SK-N-SH (cell line): ENCODE data around the gene ARHGAP26. TPM values are rescaled to one million over a fixed set of nuclear protein-coding genes. Genes with fewer than 3 reads are reported as not detected.

Source experiments
- CTCF ChIA-PET: fragments of 300-600, 350-600 bp; formaldehyde crosslinking; extraction: SDS; loops from one replicate; lab custom pipeline; 2021; lab: Yijun Ruan, JAX
- POLR2A ChIA-PET: fragments of 350-600 bp; sonication (Branson Sonifier 250); formaldehyde crosslinking; extraction: SDS; loops from one replicate; lab custom pipeline; 2020; ENCODE audit warnings: antibody characterized with exemption, inconsistent platforms; lab: Yijun Ruan, JAX
- DNase-seq: peaks from one replicate; pipeline ENCODE4 v3.0.0; 2012
- H2AFZ ChIP-seq: fragments of 200-600 bp; sonication (generic); 2 replicates; pipeline ENCODE4 v1.8.1; 2016; ENCODE audit warnings: antibody characterized with exemption, mild to moderate bottlenecking, low read depth
- H3F3A ChIP-seq: fragments of 200-600 bp; sonication (generic); replicated peaks from 2 replicates; pipeline ENCODE3; 2016; ENCODE audit warnings: antibody characterized with exemption, mild to moderate bottlenecking; ENCODE audit not compliant: insufficient read depth
- H3K27ac ChIP-seq, 2 experiments: fragments of 200-500 bp in 1 of 2; fragments of 200-600 bp in 1 of 2; sonication (Bioruptor generic) in 1 of 2; sonication (generic), shearing (Covaris generic) in 1 of 2; 2 replicates each; pipeline versions ENCODE4 v1.5.1 to v1.6.1; 2014 to 2016; ENCODE audit warnings: low read depth in 2 of 2, inconsistent platforms in 1 of 2, low read length in 1 of 2, mild to moderate bottlenecking in 1 of 2, mixed read lengths in 1 of 2
- H3K27me3 ChIP-seq: fragments of 200-600 bp; sonication (generic), shearing (Covaris generic); 2 replicates; pipeline ENCODE4 v1.6.1; 2016; ENCODE audit warnings: mixed run types; ENCODE audit not compliant: insufficient read depth
- H3K36me3 ChIP-seq, 2 experiments: fragments of 200-500 bp in 1 of 2; fragments of 200-600 bp in 1 of 2; sonication (Bioruptor generic) in 1 of 2; sonication (generic) in 1 of 2; replicated peaks in 1 of 2; 2 replicates each; pipeline versions ENCODE3 to v1.5.1; 2014 to 2016; ENCODE audit warnings: low read length in 1 of 2, mild to moderate bottlenecking in 1 of 2; ENCODE audit not compliant: insufficient read depth in 2 of 2, control insufficient read depth in 1 of 2
- H3K4me1 ChIP-seq, 2 experiments: fragments of 200-500 bp in 1 of 2; fragments of 200-600 bp in 1 of 2; sonication (Bioruptor generic) in 1 of 2; sonication (generic), shearing (Covaris generic) in 1 of 2; 2 replicates each; pipeline versions ENCODE4 v1.5.1 to v1.6.1; 2014 to 2016; ENCODE audit warnings: low read depth in 1 of 2, low read length in 1 of 2, mixed run types in 1 of 2; ENCODE audit not compliant: insufficient read depth in 2 of 2, control insufficient read depth in 1 of 2
- H3K4me2 ChIP-seq: fragments of 200-600 bp; sonication (generic), shearing (Covaris generic); 2 replicates; pipeline ENCODE4 v1.6.1; 2017; ENCODE audit warnings: mixed run types
- H3K4me3 ChIP-seq, 2 experiments: fragments of 200-500 bp in 1 of 2; fragments of 200-600 bp in 1 of 2; sonication (Bioruptor generic) in 1 of 2; sonication (generic), shearing (Covaris generic) in 1 of 2; 2 replicates each; pipeline versions ENCODE4 v1.5.1 to v1.8.1; 2014 to 2016; ENCODE audit warnings: low read depth in 2 of 2, inconsistent platforms in 1 of 2, low read length in 1 of 2, mild to moderate bottlenecking in 1 of 2, mixed read lengths in 1 of 2, moderate library complexity in 1 of 2
- H3K79me2 ChIP-seq: fragments of 200-600 bp; sonication (generic); 2 replicates; pipeline ENCODE4 v1.8.1; 2017; ENCODE audit warnings: mild to moderate bottlenecking; ENCODE audit not compliant: insufficient read depth
- H3K9ac ChIP-seq: fragments of 200-600 bp; sonication (generic); 2 replicates; pipeline ENCODE4 v1.6.1; 2017; ENCODE audit warnings: mixed run types
- H3K9me2 ChIP-seq: fragments of 200-600 bp; sonication (generic); 2 replicates; pipeline ENCODE4 v1.6.1; 2017; ENCODE audit warnings: mixed run types
- H3K9me3 ChIP-seq: fragments of 200-600 bp; sonication (generic); 2 replicates; pipeline ENCODE4 v1.6.1; 2017; ENCODE audit warnings: mixed run types, mild to moderate bottlenecking, moderate library complexity
- H4K20me1 ChIP-seq: fragments of 200-600 bp; sonication (generic); 2 replicates; pipeline ENCODE4 v1.6.1; 2017; ENCODE audit warnings: mild to moderate bottlenecking, mixed run types; ENCODE audit not compliant: insufficient read depth
- CHD2 ChIP-seq: fragments of 150-350 bp; IDR thresholded peaks from 2 replicates; pipeline ENCODE4 v1.6.1; 2018; ENCODE audit warnings: low read length; ENCODE audit not compliant: partially characterized antibody
- EP300 ChIP-seq, 2 experiments: IDR thresholded peaks; 2 replicates each; pipeline versions ENCODE4 v1.4.0 to v1.6.1; 2012; ENCODE audit warnings: borderline replicate concordance in 1 of 2, low read depth in 1 of 2, low read length in 1 of 2
- JUND ChIP-seq: IDR thresholded peaks from 2 replicates; pipeline ENCODE4 v1.4.0; 2012
- SMC3 ChIP-seq: IDR thresholded peaks from 2 replicates; pipeline ENCODE4 v1.6.1; 2012; ENCODE audit warnings: low read depth, low read length, improper control_type of control experiment
- TAF1 ChIP-seq: IDR thresholded peaks from 2 replicates; pipeline ENCODE4 v1.6.1; 2012; ENCODE audit warnings: low read depth, mild to moderate bottlenecking, low read length, moderate library complexity, borderline replicate concordance
- WGBS: methylation state at CpG from one replicate; pipeline ENCODE4 v1.1.6; 2017; ENCODE audit warnings: low lambda C conversion rate; 5-methylcytosine and 5-hydroxymethylcytosine counted together
- polyA plus RNA-seq, 3 experiments: library from polyadenylated mRNA; depleted of rRNA; stranded (reverse); fragments of >200 nt; gene quantifications; 2 replicates each; pipeline ENCODE4 v1.2.3, GENCODE V29; 2012
- TF ChIP-seq, protein P1 (sequence below): IDR thresholded peaks from 2 replicates; pipeline ENCODE4 v1.4.0; 2012; ENCODE audit warnings: low read depth, borderline replicate concordance
- TF ChIP-seq, protein P2 (sequence below): IDR thresholded peaks from 2 replicates; pipeline ENCODE4 v1.4.0; 2012; ENCODE audit warnings: low read depth, borderline replicate concordance
- TF ChIP-seq, protein P3 (sequence below): fragments of 150-350 bp; IDR thresholded peaks from 2 replicates; pipeline ENCODE4 v1.6.1; 2016; ENCODE audit warnings: mild to moderate bottlenecking, low read depth, low read length

Gene ARHGAP26
- polyA plus RNA-seq, 1 of the 3 experiments (the other 2 are of a cell fraction) = 6.1 TPM

DNA sequence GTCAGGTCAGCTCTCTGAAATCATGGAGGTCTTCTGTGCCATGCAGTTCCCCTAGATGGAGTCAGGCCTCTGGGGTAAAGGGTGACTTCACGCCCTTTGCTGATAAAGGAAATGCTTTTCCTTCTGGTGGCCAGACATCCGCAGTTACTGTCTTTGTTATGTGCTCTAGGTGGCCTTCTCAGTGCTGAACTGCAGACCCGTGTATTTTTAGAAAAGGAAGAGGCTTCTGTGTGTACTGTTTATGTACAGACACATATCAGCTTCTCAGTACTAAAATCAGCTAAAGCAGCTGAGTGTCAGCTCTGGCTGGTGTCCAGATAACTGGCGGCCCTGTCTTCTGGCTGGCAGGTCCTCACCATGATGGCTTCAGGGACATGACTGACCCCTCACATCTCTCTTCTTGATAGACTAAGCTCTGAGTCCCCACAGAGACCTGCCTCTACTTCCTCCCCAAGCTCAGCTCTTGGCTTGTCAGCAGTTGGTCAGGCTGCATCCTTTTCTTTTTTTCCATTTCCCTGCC is 75.3 kb downstream of the ARHGAP26 start (continued):
- TF ChIP-seq, protein P1, sequence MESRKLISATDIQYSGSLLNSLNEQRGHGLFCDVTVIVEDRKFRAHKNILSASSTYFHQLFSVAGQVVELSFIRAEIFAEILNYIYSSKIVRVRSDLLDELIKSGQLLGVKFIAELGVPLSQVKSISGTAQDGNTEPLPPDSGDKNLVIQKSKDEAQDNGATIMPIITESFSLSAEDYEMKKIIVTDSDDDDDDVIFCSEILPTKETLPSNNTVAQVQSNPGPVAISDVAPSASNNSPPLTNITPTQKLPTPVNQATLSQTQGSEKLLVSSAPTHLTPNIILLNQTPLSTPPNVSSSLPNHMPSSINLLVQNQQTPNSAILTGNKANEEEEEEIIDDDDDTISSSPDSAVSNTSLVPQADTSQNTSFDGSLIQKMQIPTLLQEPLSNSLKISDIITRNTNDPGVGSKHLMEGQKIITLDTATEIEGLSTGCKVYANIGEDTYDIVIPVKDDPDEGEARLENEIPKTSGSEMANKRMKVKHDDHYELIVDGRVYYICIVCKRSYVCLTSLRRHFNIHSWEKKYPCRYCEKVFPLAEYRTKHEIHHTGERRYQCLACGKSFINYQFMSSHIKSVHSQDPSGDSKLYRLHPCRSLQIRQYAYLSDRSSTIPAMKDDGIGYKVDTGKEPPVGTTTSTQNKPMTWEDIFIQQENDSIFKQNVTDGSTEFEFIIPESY = no peak
- TF ChIP-seq, protein P2, sequence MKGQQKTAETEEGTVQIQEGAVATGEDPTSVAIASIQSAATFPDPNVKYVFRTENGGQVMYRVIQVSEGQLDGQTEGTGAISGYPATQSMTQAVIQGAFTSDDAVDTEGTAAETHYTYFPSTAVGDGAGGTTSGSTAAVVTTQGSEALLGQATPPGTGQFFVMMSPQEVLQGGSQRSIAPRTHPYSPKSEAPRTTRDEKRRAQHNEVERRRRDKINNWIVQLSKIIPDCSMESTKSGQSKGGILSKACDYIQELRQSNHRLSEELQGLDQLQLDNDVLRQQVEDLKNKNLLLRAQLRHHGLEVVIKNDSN = no peak
- TF ChIP-seq EP300 (IDR thresholded peaks at IDR 0.05; ENCODE audit: borderline replicate concordance in 1 of 2, low read depth in 1 of 2, low read length in 1 of 2) = peak in 1 of 2 experiments; percentile 6; a peak in 1 of 4 replicates
- TF ChIP-seq TAF1 = no peak
- TF ChIP-seq, all 33 proteins: peak for 3

DNA sequence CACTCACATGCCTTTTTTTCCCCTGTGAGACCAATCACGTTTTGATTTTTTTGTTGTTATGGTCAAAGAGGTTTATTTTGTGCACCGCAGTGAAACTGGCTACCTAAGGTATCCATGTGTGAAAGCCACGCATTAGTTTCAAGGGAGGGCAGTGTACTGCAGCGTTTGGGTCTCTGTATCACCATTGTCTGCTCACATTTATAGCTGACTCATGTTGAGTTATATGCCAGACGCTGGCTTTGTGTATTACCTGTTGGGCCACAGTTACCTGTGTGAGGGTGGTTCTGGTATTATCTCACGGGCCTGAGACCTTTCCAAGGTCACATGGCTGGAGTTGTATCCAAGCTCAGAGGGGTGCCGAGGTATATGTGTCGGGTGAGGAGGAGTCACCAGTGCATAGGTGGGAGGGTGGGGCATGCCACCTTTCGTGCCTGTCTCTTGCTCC is 75.8 kb downstream of the ARHGAP26 start:
- WGBS = 90% methylated on average over 9 of the region's 9 CpGs
- no peaks in the 10 kb centered on the region for H3K79me2 ChIP-seq
- no peaks in the 10 kb centered on the region for H3K27me3 ChIP-seq
- no peak overlapping the region for H3K4me2 ChIP-seq
- H3F3A ChIP-seq = peaks cover 9% of the 10 kb centered on the region
- no peaks in the 10 kb centered on the region for H3K36me3 ChIP-seq
- no peaks in the 10 kb centered on the region for H3K9me3 ChIP-seq
- POLR2A ChIA-PET = no interaction called here
- H3K9me2 ChIP-seq = no peaks in the 10 kb centered on the region
- no peaks in the 10 kb centered on the region for H4K20me1 ChIP-seq
- peak overlapping the region in 1 of 2 experiments; percentile 93; a peak in 2 of 4 replicates for H3K27ac ChIP-seq
- no peak for TF ChIP-seq JUND
- peaks cover 9 to 46% of the 10 kb centered on the region in 2 experiments for H3K4me1 ChIP-seq
- DNase-seq = no peak
- H3K4me3 ChIP-seq = no peak overlapping the region
- CTCF ChIA-PET = interaction anchor here (0.6 to 3.8 kb wide), 8 partner anchors 14 to 460 kb away, joined by 3 to 25 read pairs (median 6); partner anchors contain the start of gene ARHGAP26
- no peak overlapping the region for H3K9ac ChIP-seq
- no peak overlapping the region for H2AFZ ChIP-seq

DNA sequence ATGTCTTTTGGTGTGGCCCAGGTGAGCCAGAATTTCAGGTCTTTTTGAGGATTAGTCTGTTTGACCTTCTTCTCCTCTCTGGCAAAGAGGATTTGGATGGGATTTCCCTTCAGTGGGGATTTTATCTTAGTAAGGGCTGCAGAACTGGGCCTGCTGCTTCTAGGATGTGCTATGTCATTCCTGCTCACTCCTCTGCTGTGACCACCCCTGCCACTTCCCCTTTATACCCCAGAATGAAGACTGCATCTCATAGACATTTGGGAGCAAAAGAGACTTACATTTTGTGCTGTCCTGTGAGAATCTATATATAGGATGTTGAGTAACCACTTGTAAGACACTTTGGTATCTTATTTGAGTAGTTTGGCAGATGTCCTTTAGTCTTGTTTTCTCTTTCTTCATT is 76.2 kb downstream of the ARHGAP26 start:
- Histone ChIP-seq H3F3A (peaks cover 9% of the 10 kb centered on the region), H3K4me3 (no peak overlapping the region), H3K27ac (peak overlapping the region in 1 of 2 experiments; percentile 93; a peak in 2 of 4 replicates), H4K20me1 (no peaks in the 10 kb centered on the region), H3K36me3 (no peaks in the 10 kb centered on the region), H3K9ac (no peak overlapping the region), H3K27me3 (no peaks in the 10 kb centered on the region), H3K4me1 (peaks cover 5 to 43% of the 10 kb centered on the region in 2 experiments; a peak in 3 of 4 replicates), H2AFZ (no peak overlapping the region), H3K9me2 (no peaks in the 10 kb centered on the region), H3K4me2 (no peak overlapping the region), H3K9me3 (no peaks in the 10 kb centered on the region), H3K79me2 (no peaks in the 10 kb centered on the region)
- TF ChIP-seq SMC3 (no peak), CHD2 (no peak), JUND (no peak)
- TF ChIP-seq, protein P3, sequence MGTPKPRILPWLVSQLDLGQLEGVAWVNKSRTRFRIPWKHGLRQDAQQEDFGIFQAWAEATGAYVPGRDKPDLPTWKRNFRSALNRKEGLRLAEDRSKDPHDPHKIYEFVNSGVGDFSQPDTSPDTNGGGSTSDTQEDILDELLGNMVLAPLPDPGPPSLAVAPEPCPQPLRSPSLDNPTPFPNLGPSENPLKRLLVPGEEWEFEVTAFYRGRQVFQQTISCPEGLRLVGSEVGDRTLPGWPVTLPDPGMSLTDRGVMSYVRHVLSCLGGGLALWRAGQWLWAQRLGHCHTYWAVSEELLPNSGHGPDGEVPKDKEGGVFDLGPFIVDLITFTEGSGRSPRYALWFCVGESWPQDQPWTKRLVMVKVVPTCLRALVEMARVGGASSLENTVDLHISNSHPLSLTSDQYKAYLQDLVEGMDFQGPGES = no peak
- TF ChIP-seq, protein P2 = no peak
- DNase-seq = no peak
- ChIA-PET CTCF (interaction anchor here (0.6 to 3.8 kb wide), 5 partner anchors 21 to 455 kb away, joined by 3 to 25 read pairs (median 8); partner anchors contain the start of gene ARHGAP26), POLR2A (no interaction called here)
